HG03159 (cell line): ENCODE results near the gene PCYOX1L.

Source experiments
- ATAC-seq: cut with Tn5 transposase; IDR thresholded peaks from one replicate; pipeline ENCODE4 v1.9.1; 2021; ENCODE audit warnings: mild to moderate bottlenecking, moderate library complexity; ENCODE audit not compliant: unreplicated experiment

Gene PCYOX1L

GRCh38 chr5:149405550-149406202 is 47.8 kb downstream of the PCYOX1L start:
- no peak for ATAC-seq

- no peak for ATAC-seq
Observed at GRCh38 chr5:149406203-149406978, 48.5 kb downstream of the PCYOX1L start.

- no peak for ATAC-seq
Observed at GRCh38 chr5:149406979-149407306, 49.1 kb downstream of the PCYOX1L start.

DNA sequence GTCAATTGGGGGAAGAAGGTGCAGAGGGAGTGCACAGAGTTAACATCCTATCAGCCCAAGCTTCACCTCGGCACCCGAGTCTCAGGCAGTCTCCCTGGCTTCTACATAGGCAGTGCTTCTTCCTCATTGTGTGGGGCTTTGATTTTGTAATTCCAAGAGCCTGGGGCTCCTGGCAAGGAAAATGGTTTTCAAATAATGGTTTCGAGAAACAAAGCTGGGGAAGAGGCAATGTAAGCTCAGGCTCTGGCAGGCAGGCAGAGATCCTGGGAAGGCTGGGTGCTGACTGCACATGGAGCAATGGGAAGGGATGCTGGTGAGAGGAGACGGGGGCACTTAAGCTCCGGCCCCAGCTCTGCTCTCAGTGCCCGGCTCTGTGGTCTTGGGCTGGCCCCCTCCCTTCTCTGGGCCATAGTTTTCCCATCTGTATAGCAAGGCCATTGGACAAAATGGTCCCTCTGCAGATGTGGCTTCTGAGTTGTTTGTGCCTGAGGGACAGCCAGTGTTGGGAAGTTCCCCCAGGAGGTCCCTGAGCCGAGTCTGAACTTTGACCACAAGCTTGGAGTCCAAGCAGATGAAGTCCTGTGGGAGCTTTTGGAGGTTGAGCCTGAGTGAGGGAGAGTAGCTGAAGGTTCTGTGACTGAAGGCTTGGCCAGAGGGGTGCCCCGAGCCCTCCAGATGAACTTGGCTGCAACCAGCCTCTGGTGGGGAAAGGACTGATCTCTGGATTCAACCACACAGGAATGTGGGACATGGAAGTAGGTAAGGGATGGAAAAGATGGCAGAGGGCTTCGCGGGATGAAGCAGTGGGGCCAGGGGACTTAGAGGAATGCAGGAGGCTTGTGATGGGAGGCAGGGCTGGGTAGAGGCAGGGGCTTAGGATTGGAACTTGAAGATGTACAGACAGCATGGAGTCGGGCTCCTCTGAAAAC is 49.7 kb downstream of the PCYOX1L start:
- no peak for ATAC-seq

GRCh38 chr5:149408252-149409099 is 50.6 kb downstream of the PCYOX1L start:
- no peak for ATAC-seq

GRCh38 chr5:149409268-149409948 is 51.6 kb downstream of the PCYOX1L start:
- no peak for ATAC-seq

DNA sequence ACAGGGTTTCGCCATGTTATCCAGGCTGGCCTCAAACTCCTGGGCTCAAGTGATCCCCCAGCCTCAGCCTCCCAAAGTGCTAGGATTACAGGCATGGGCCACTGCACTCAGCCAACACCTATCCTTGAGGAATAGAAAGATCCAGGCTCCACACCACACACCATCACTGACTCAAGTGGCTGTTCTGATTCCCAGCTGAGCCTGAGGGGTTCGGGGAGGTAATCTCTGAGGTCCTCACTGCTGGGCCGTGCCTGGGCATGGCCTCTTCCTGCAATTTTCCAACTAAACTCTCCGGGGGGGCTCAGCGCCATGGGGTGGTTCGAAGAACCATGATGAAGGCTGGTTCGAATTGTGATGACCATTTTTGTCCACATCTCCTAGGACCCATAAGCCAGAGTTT is 52.2 kb downstream of the PCYOX1L start:
- ATAC-seq: no peak

DNA sequence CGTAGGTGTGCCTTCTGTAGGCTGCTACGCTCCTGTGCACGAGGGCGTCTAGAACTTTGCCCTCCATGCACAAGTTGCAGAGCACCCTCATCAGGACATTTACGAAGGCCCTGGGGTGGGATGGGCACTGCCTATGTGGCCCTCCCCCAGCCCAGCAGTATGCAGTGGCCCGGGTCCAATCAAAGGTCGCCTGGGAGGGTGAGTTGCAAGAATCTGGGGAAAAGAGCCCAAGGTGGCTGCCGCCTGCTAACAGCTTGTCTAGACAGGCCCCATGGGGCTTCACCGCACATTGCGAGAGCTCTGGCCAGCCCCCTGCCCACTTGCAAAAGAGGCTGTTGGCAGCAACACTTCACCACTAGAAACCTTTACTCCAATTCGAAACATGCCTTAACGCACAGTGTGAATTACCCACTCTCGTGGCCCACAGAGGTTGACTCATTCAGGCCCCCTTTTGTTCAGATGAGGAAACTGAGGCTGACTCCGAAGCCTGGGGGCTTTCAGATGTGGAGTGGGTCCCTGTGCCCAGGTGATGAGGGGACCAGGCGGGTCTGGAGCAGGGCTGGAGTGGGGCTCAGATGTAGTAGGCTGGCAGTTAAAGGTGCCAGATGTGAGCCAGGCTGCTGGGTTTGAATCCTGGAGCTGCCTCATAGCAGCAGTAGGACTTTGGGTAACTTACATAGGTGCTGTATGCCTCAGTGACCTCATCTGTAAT is 53.0 kb downstream of the PCYOX1L start:
- ATAC-seq: no peak

GRCh38 chr5:149411738-149412519 is 54.1 kb downstream of the PCYOX1L start:
- ATAC-seq: no peak

- ATAC-seq: no peak
Observed at GRCh38 chr5:149412783-149413476, 55.1 kb downstream of the PCYOX1L start.

DNA sequence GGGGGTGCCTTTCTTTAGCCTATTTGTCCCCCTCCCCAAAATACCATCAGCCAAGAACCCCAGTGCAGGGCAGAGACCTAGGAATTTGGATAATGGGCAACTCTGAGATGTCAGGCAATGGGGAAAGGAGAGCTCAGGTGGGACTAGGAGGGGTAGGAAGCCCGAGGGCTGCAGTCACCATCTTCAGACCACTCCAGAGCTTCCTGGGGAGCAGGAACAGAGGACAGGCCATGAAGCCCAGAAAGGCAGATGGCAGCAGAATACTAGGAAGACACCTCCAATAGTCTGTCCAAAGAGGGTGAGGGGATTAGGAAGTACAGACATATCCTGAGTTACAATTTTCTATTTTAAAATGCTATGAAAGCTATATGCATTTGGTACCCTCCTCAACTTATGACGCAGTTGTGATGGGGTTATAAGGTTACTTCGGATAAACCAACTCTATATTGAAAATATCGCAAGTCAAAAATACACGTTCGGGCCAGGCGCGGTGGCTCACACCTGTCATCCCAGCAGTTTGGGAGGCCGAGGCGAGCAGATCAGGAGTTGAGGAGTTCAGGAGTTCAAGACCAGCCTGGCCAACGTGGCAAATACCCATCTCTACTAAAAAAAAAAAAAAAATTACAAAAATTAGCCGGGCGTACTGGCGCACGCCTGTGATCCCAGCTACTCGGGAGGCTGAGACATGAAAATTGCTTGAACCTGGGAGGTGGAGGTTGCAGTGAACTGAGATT is 55.8 kb downstream of the PCYOX1L start:
- no peak for ATAC-seq

GRCh38 chr5:149414405-149415065 is 56.7 kb downstream of the PCYOX1L start:
- ATAC-seq: no peak

- no peak for ATAC-seq
Observed at GRCh38 chr5:149415066-149415967, 57.5 kb downstream of the PCYOX1L start.

DNA sequence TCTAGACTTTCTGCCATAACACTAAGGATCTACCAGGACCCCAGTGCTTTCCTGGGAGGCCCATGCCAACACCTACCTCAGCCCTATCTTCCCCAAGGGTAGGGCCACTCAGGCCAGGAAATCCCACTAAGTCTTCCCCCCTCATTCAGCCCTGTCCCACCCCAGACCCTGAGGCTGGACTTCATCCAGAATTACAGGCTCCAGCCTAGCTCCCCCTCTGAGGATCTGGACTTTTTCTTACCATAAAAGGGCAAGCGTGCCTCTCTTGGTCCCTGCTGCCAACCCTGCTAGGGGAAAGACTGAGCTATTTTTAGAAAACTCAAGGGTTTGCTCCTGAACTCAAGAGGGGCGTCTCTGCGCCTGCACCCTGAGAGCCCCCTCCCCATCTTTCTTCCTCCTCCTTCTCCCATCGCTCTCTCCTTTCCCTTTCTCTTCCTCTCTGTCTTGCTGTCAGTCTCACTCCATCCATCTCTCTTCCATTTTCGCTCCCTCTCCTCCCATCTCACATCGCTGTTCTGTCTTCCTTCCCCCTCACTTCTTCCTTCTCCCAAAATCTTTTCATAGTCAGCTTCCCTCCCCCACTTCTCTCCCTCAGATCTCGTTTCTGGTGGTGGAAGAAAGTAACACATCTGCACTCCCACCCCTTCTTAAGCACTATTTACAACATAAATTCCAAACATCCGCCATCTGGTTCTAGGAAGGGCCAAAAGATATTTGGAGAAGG is 59.3 kb downstream of the PCYOX1L start:
- no peak for ATAC-seq

- no peak for ATAC-seq
Observed at GRCh38 chr5:149417711-149418368, 60.0 kb downstream of the PCYOX1L start.
